GM19372 (cell line): ENCODE data around the gene HMGA1.
"Not testable (repeated sequence)": the region's sequence is repeated elsewhere in the genome, so short reads cannot be mapped to it uniquely, and the experiment has no call there.

ENCODE experiments used
- ATAC-seq: cut with Tn5 transposase; IDR thresholded peaks from one replicate; pipeline ENCODE4 v1.9.1; 2021; ENCODE audit warnings: mild to moderate bottlenecking, low read depth, moderate library complexity; ENCODE audit not compliant: unreplicated experiment

Gene HMGA1

GRCh38 chr6:34252395-34252794 is 15.7 kb downstream of the HMGA1 start:
- ATAC-seq, result not testable (repeated sequence)

- no peak for ATAC-seq
These were observed 22.9 kb downstream of the HMGA1 start for GRCh38 chr6:34259529-34260069.

DNA sequence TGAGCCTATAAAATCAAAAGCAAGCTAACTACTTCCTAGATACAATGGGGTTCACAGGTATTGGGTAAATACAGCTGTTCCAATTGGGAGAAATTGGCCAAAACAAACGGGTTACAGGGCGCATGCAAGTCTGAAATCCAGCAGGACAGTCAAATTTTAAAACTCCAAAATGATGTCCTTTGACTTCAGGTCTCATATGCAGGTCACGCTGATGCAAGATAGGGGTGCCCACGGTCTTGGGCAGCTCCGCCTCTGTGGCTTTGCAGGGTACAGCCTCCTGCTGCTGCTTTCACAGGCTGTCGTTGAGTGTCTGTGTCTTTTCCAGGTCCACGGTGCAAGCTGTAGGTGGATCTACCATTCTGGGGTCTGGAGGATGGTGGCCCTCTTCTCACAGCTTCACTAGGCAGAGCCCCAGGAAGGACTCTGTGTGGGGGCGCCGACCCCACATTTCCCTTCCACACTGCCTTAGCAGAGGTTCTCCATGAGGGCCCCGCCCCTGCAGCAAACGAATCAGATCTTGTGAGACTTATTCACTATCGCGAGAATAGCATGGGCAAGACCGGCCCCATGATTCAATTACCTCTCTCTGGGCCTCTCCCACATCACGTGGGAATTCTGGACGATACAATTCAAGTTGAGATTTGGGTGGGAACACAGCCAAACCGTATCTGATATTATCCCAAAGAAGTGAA is 24.0 kb downstream of the HMGA1 start:
- ATAC-seq, result no peak

DNA sequence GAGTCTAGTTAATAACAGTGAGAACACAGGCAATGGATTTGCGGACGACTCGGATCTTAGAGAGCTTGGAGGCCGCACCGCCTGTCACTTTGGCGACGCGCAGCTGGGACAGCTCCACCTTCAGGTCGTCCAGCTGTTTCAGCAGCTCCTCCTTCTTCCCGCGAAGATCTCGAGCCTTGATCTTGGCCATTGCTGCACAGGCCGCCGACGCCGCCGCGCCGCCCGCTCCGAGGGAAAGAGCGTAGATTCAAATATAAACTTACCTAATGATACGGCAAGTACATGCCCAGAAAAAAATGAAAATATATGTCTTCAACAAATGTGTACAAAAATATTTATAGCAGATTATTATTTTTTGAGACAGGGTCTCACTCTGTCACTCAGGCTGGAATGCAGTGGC is 26.8 kb downstream of the HMGA1 start:
- ATAC-seq, result not testable (repeated sequence)

DNA sequence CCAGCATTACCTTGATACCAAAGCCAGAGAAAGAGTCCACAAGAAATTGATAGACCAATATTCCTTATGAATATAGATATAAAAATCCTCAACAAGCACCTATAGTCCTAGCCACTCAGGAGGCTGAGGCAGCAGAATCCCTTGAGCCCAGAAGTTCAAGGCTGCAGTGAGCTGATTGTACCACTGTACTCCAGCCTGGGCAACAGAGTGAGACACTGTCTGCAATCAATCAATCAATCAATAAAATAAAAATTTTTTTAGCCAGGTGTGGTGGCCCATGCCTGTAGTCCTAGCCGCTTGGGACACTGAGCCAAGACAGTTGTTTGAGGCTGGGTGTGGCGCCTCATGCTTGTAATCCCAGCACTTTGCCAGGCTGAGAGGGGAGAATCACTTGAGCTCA is 31.1 kb downstream of the HMGA1 start:
- ATAC-seq, result no peak

DNA sequence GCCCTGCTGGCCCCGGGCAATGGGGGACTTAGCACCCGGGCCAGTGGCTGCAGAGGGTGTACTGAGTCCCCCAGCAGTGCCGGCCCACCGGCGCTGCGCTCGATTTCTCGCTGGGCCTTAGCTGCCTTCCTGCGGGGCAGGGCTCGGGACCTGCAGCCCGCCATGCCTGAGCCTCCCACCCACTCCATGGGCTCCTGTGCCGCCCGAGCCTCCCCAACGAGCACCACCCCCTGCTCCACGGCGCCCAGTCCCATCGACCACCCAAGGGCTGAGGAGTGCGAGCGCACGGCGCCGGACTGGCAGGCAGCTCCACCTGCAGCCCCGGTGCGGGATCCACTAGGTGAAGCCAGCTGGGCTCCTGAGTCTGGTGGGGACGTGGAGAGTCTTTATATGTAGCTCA is 32.5 kb downstream of the HMGA1 start:
- not testable (repeated sequence) for ATAC-seq

DNA sequence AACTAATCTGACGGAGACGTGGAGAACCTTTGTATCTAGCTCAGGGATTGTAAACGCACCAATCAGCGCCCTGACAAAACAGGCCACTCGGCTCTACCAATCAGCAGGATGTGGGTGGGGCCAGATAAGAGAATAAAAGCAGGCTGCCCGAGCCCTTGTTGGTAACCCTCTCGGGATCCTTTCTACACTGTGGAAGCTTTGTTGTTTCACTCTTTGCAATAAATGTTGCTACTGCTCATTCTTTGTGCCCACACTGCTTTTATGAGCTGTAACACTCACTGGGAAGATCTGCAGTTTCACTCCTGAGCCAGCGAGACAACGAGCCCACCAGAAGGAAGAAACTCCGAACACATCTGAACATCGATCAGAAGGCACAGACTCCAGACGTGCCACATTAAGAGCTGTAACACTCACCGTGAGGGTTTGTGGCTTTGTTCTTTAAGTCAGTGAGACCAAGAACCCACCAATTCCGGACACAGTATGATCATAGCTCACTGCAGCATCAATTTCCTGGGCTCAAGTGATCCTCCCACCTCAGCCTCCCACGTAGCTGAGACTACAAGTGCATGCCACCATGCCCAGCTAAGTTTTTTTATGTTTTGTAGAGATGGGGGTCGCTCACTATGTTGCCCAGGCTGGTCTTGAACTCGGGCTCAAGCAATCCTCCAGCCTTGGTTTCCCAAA is 33.1 kb downstream of the HMGA1 start:
- not testable (repeated sequence) for ATAC-seq

DNA sequence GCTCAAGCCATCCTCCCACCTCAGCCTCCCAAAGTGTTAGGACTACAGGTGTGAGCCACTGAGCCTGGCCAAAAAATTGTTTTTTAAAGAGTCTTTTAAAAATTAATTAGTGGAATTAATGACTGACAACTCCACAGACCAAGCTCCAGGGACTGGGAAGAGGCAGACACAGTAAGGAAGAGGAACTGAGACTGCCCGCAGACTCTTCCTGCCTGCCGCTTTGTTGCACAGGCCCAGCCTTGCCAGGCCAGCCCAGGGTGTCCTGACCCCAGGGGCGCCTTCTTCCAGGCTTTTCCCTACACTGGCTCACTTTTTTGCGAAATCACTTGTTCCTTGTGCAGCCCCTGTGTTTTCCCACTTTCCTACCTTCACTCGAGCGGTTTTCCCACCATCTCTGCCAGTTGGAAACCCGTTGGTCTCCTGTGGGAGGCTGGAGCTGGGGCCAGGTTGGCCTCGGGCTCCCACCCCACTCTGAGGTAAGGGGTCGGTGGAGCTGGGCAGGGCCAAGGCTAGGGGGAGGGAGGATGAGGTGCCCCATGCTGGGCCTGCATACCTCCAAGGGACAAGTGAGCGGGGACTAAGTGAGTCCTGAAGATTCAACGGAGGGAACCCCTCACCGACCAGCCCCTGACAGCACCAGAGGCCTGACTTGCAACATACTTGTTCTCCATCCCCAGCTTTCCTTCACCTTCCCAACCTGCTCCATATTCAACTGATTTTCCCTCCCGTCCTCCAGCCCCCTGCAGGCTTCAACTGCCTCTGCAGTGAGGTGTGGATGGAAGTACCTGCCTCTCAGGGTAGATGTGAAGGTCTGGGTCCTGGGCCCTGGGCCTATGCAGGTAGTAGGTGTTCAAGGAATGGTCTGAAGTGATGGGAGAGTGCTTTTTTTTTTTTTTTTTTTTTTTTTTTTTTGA is 35.6 kb downstream of the HMGA1 start:
- no peak for ATAC-seq

DNA sequence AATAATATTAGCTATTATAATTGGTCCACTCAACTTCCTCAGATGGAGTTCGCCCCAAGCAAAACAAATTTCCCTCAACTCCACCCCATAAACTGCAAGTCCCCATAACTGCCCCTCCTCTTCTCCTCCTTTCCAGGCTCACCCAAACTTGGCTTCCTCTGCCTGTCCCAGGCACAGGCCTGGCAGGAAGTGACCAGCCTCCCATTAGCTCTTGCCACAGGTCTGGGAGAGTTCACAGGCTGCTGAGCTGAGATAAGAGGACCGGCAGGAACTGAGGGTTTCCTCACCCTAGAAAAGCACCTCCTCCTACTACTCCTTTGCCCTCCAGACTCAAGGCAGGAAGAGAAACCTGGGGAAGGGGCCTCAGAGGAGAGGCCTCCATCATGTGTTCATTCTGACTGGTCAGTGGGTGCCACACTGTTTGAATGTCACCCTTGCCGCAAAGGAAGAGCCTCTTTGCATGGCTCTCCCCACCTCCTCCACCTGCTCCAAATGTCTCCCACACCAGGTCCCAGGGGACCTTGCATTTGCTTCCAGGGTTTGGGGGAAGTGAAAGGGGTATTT is 36.7 kb downstream of the HMGA1 start:
- no peak for ATAC-seq

DNA sequence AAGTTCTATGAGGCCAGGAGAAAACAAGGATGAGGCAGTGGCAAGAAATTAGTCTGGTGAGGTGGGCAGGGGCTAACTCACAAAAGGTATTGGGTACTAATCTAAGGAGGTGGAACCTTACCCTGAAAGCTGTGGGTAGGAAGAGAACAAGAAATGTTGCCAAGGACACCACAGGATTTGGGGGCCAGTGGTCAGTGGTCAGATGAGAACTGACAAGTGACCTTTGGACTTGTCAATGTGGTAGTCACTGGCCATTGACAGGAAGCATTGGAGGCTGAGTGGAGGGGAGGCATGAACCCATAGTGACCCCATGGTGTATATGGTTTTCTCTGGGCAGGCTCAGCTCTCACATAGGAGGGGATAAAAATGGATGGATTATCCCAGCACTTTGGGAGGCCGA is 37.5 kb downstream of the HMGA1 start:
- ATAC-seq, result no peak

GRCh38 chr6:34275128-34275804 is 38.6 kb downstream of the HMGA1 start:
- ATAC-seq, result no peak

DNA sequence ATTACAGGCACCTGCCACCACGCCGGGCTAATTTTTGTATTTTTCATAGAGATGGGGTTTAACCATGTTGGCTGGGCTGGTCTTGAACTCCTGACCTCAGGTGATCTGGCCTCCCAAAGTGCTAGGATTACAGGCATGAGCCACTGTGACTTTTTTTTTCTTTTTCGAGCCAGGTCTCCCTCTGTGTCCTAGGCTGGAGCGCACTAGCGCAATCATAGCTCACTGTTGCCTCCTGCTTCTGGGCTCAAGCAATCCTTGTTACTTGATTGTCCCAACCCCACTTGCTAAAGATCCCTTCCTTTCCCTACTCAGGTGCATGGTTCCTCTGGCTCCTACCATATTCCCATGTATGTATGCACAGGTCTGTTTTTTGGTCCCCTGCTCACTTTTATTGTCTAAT is 39.5 kb downstream of the HMGA1 start:
- ATAC-seq, result no peak

DNA sequence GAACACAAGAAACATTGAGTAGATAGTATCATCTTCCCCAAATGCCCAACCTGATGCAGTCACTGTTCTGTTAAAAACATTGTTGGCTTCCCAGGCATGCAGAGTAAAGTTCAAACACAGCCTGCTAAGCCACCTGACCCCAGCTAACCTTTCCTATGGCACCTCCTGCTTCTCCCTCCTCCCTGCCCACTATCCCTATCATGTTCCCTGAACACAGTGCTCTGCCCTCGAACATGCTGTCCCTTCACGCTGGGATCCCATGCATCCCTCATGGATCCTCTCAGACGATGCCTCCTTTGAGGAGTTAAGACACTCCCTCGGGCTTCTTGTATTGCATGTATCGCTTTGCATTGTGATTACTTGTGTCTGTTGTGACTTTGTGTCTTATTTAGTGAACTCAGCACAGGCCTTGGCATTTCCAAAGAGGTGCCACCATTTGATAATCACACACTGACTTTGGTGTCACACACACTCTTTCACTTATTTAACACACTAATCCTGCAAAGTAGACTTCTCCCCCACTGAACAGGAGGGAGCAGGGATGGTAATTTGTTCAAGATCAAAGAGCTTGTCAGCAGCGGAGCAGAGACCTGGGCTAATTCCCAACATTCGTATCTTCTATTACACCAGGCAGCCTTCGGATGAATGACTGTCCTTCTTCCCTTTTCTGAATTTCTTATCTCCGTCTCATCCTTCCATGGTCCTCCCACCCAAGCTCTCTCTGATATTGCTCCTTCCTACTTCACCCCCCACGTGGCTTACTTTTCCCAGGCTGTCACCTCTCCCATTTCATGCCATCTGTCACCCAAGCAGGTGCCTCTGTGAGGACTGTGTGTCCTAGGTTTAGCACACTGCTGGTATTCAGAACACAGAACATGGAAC is 40.4 kb downstream of the HMGA1 start:
- ATAC-seq, result no peak

GRCh38 chr6:34277763-34278112 is 41.1 kb downstream of the HMGA1 start:
- no peak for ATAC-seq

DNA sequence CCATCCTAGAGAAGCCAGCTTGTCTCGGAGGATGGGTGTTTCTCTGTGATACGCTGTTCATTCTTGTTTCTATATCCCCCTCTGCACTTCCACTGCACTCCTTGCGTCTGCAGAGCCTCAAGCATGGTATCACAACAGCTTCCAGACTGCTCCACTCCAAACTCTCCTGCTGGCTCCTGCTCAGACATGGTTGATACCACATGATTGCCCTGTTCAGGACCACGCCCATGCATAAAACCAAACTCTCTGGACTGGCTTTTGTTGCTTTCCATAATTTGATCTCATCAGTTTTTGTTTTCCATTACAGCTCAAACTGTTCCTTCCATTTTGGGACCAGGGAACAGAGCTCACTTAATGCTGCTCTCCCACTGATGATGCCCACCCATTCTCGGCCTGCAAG is 42.2 kb downstream of the HMGA1 start:
- ATAC-seq, result no peak

DNA sequence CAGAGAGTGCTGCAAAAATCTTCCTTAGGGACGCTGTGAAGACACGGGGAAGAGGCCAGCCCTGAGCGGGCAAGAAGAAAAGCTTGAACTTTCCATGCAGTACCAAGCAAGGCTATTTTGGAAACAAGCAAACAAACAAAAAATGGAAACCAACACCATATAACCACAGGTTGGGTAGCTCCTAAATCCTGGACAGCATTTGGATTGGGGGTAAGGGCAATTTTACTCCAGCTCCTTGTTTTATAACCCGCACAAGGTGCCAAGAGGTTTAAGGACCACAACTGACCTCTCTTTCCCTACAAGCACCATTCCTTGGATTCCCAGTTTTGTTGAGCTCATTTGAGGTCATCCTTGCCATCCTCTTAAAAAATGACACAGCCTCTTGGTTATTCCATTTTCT is 43.5 kb downstream of the HMGA1 start:
- no peak for ATAC-seq

- ATAC-seq, result no peak
These were observed 45.1 kb downstream of the HMGA1 start for GRCh38 chr6:34281702-34282334.

- no peak for ATAC-seq
These were observed 48.1 kb downstream of the HMGA1 start for GRCh38 chr6:34284563-34285447.
